ENCODE data around the gene PTPRN2.
"Not testable (repeated sequence)": the region's sequence is repeated elsewhere in the genome, so short reads cannot be mapped to it uniquely, and the experiment has no call there.

The PTPRN2 gene

GRCh38 chr7:157593541-157593940 lies 994.1 kb downstream of the PTPRN2 start:
- no peak for DNase-seq

GRCh38 chr7:157592636-157593320 lies 994.8 kb downstream of the PTPRN2 start:
- DNase-seq = not testable (repeated sequence)

- DNase-seq = no peak
Measured at GRCh38 chr7:157590526-157590925, 997.1 kb downstream of the PTPRN2 start.

GRCh38 chr7:157589680-157590079 lies 997.9 kb downstream of the PTPRN2 start:
- no peak for DNase-seq

- no peak for DNase-seq
Measured at GRCh38 chr7:157587805-157588560, 999.6 kb downstream of the PTPRN2 start.

- DNase-seq = no peak
Measured at GRCh38 chr7:157587051-157587804, 1000.4 kb downstream of the PTPRN2 start.

- DNase-seq = no peak
Measured at GRCh38 chr7:157586426-157586955, 1001.1 kb downstream of the PTPRN2 start.

- DNase-seq = no peak
Measured at GRCh38 chr7:157585113-157585861, 1002.3 kb downstream of the PTPRN2 start.

- DNase-seq = no peak
Measured at GRCh38 chr7:157584420-157584819, 1003.2 kb downstream of the PTPRN2 start.

- no peak for DNase-seq
Measured at GRCh38 chr7:157581740-157582139, 1005.9 kb downstream of the PTPRN2 start.

- no peak for DNase-seq
Measured at GRCh38 chr7:157580324-157580723, 1007.3 kb downstream of the PTPRN2 start.

- no peak for DNase-seq
Measured at GRCh38 chr7:157579425-157579824, 1008.2 kb downstream of the PTPRN2 start.

GRCh38 chr7:157577796-157578339 lies 1009.8 kb downstream of the PTPRN2 start:
- no peak for DNase-seq

GRCh38 chr7:157577061-157577460 lies 1010.6 kb downstream of the PTPRN2 start:
- DNase-seq = no peak

GRCh38 chr7:157576415-157576814 lies 1011.2 kb downstream of the PTPRN2 start:
- DNase-seq = no peak

GRCh38 chr7:157575777-157576176 lies 1011.8 kb downstream of the PTPRN2 start:
- DNase-seq = no peak

- DNase-seq = no peak
Measured at GRCh38 chr7:157574914-157575586, 1012.6 kb downstream of the PTPRN2 start.

- DNase-seq = no peak
Measured at GRCh38 chr7:157574120-157574825, 1013.4 kb downstream of the PTPRN2 start.

GRCh38 chr7:157573244-157573643 lies 1014.4 kb downstream of the PTPRN2 start:
- DNase-seq = no peak

- no peak for DNase-seq
Measured at GRCh38 chr7:157572622-157573021, 1015.0 kb downstream of the PTPRN2 start.
